Ureter (tissue), 1 donor: ENCODE results near the gene TM9SF1. TPM values are rescaled to one million over a fixed set of nuclear protein-coding genes. Genes with fewer than 3 reads are reported as not detected.

Source experiments
- DNase-seq: peaks from one replicate; pipeline ENCODE4 v3.0.0-alpha.2; 2020; ENCODE audit warnings: low spot score
- total RNA-seq: library from RNA; stranded (reverse); gene quantifications from one replicate; pipeline ENCODE4 v1.2.4, GENCODE V29; 2023
- donor health status: DM: yes; HTN: yes; CAD: no.

Gene TM9SF1, protein sequence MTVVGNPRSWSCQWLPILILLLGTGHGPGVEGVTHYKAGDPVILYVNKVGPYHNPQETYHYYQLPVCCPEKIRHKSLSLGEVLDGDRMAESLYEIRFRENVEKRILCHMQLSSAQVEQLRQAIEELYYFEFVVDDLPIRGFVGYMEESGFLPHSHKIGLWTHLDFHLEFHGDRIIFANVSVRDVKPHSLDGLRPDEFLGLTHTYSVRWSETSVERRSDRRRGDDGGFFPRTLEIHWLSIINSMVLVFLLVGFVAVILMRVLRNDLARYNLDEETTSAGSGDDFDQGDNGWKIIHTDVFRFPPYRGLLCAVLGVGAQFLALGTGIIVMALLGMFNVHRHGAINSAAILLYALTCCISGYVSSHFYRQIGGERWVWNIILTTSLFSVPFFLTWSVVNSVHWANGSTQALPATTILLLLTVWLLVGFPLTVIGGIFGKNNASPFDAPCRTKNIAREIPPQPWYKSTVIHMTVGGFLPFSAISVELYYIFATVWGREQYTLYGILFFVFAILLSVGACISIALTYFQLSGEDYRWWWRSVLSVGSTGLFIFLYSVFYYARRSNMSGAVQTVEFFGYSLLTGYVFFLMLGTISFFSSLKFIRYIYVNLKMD
- total RNA-seq: 42.9 TPM

DNA sequence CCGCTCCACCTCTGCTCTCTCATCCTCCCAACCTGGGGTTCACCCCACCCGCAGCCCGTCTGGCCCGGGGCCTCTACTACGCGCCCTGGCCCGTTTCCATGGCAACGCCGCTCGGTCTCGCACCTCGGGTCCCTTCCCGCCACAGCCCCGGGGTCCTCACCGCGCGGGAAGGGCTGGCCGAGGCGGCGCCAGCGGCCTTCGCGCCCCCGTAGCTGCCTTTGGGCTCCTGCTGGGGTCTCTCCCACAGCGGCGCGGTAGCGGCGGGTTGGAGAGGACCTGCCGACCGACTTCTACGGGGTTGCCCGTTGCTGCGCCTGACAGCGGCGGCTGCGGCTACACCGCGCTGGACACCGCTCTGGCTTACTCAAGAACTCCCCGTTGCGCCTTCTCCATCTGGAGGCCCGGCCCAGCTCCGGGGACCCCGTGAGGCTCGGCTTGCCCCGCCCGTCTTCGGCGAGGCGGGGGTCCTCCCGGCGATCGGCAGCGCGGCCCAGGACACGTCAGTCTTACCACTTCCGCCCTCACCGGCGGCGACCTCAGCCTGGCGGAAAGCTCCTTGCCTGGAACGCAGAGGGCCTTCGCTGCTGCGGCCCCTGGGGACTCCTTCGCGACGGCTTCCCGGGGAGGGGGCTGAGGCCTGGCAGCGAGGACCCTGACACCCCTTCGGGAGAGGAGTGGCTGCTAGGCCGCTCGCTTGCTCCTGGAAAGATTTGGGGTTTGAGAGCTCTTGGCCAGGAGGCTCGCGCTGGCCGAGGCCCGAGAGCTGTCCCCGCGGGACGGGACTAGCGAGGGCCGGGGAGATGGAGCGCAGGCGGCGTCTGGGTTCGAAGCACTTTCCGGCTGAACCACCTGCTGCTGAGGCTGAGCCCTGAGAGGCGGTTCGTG lies at the start of gene TM9SF1:
Gene TM9SF1 (minus strand): TSS at position 256 of the 885 bp plus-strand sequence. CDS start 422 bp downstream, outside the sequence.
- DNase-seq: peak; percentile 88

DNA sequence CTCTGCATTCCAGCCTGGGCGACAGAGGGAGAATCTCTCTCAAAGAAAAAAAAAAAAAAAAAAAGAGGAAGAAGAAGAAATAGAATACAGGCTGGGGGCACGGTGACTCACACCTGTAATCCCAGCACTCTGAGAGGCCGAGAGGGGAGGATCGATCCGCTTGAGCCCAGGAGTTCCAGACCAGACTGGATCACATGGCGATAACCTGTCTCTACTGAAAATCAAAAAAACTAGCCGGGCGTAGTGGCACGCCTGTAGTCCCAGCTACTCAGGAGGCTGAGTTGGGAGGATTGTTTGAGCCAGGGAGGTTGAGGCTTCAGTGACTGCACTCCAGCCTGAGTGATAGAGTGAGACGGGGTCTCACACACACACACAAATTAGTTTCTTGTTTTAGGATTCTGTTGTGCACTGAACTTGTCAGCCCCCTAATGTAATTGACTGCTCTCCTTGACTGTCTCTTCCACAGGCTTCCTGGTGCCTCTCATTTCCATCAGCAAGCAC lies 48.1 kb upstream of the TM9SF1 start:
- no peak for DNase-seq

DNA sequence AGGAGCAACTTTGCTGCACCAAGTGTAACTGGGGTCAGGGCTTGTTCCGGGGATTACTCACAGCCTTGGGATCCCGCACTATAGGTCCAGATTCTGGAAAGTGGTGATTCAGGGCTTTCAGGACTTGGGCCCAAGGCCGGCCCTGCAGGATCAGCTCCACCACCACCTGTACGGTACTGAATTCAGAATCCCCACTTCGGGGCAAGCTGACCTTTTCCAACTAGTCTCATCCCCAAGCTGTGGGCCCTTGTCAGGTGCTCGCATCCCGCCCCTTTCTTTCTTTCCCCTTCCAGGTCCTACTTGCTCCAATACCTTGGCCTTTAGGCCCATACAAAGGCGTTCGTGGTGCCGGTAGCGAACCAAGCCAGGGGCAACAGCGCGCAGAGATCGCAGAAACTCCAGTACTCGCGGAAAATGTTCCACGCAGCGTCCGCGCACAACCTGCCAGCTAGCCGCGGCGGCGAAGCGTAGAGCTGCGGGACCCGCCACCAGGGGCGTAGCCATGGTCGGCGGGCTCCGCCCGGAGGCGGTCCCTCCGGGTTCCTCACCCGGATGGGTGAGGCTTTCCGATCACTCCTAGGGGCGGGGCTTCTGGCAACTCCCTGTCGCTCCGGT lies 46.7 kb upstream of the TM9SF1 start:
- peak; percentile 94 for DNase-seq

GRCh38 chr14:24240110-24240918 lies 45.1 kb upstream of the TM9SF1 start:
- no peak for DNase-seq

- DNase-seq: no peak
Observed at GRCh38 chr14:24238527-24239037, 43.3 kb upstream of the TM9SF1 start.

DNA sequence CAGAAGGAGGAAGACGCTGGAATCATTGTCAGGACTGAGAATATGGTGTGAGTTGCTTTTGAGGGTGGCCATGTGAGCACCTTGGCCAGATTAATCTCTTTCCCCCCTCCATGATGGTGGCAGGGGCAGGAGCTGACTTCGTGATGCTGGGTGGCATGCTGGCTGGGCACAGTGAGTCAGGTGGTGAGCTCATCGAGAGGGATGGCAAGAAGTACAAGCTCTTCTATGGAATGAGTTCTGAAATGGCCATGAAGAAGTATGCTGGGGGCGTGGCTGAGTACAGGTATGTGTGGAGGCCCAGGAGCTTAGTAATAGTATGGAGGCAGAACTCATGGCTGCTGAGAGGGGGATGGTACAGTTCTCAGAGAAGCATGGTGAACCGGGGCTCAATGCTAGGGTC lies 42.9 kb upstream of the TM9SF1 start:
- DNase-seq: no peak

DNA sequence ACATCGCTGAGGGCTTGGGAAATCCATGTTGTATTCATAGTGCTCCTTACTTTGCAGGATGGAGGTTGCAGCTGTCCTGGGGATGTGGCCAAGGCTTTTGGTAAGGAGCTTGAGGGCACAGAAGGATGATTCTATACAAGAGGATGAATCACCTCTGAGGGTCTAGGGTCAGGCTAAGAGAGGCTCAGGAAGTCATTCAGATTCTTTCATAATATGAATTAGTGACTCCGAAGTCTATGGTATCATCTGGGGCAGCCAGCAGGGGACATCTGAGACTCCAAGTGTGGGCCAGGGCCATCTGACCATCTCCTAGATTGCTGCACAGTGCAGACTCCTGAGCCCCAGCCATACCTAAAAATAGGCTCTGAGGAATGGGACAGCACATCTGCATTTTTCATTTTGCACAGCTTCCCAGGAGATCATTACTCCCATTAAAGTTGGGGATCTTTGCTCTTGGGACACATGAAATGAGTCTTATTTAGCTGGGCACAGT lies 42.3 kb upstream of the TM9SF1 start:
- DNase-seq: no peak

- no peak for DNase-seq
Observed at GRCh38 chr14:24236689-24237462, 41.6 kb upstream of the TM9SF1 start.

DNA sequence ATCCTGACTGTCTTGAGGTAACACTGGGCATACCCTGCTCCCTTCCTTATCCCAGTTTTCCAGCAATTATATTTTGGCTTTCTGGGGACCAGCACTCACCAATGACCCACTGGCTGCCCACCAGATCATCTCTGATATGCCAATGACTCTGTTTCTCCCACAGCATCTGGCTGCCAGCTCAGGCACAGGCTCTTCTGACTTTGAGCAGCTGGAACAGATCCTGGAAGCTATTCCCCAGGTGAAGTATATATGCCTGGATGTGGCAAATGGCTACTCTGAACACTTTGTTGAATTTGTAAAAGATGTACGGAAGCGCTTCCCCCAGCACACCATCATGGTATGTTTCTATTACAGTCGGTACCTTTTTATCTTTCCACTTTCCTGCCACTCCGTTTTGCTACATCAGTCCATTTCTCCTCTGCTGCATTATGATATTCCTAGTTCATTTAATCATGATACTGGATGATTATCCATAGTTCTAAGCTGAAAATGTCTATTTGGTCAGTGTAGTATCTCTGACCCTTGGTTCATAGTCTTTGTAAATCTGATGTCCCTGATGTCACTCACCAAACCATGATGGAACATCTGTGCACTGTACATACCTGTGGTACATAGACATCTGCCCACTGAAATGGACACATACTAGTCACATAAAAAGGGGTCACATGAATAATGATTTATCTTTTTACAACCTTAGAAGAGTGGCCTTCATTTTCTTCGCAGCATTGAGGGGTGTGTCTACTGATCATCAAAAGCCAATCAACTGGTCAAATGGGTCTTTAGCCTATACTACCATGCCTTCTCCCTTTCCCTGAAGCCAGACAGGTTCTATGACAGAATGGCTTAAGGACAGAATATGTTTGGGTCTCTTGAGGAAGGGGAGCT lies 40.8 kb upstream of the TM9SF1 start:
- no peak for DNase-seq

GRCh38 chr14:24234095-24235005 lies 39.1 kb upstream of the TM9SF1 start:
- no peak for DNase-seq

DNA sequence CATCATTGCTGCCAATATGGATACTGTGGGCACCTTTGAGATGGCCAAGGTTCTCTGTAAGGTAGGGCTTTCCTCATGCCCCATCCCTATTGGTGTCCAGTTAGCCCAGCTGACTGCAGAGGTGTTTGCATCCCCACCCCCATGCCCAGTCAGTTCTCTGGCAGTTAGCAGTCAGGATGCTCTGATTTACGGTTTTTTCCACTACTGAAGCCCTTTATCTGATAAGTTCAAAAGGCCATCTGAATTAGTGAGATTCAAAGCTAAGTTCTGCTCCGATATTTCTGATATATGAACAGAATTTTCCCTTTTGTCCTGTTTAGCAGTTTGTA lies 38.3 kb upstream of the TM9SF1 start:
- no peak for DNase-seq

DNA sequence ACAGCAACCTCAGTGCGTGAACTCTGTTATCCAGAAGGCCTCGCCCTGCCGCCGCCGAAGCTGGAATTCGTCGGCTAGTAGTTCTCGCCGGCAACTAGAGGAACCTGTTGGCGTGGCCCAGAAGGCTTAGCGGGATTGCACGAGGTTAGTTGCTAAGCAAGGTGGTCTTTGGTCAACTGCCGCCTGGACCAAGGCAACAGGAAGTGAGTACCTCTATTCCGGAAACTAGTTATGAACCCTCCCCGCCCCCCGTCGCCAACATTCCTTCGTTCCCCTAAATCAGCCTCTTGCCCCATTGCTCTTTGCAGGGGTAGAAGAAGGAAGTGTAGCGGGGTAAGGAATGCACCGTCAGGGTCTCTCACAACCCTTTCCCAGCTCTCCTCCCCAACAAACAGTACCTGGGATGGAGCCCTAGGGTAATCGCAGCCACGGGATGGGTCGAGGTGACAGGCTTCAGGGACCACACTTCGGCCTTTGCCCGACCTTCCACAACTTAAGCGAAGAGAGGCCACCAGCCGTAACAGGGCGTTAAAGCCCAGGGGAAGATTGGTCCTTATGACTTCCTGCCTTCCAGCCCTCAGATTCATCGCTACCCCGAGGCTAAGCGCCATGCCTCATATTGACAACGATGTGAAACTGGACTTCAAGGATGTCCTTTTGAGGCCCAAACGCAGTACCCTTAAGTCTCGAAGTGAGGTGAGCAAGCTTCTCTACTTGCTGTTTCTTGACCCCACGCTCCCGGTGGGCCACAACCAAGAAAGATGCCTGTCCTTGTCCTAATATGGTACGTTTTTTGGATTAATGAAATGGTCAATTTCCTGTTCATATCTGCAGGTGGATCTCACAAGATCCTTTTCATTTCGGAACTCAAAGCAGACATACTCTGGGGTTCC lies 37.6 kb upstream of the TM9SF1 start, which contains the start of gene GMPR2:
Gene GMPR2 (plus strand): TSS at position 285 of the 893 bp plus-strand sequence. CDS start 325 bp downstream, at position 610.
- DNase-seq: no peak

- DNase-seq: peak; percentile 95
Observed at GRCh38 chr14:24232121-24232644, 36.9 kb upstream of the TM9SF1 start, which contains the start of gene NEDD8. NEDD8 (minus strand) TSS chr14:24232367; CDS start chr14:24232267, 100 bp downstream.

- no peak for DNase-seq
Observed at GRCh38 chr14:24231263-24232120, 36.3 kb upstream of the TM9SF1 start.

DNA sequence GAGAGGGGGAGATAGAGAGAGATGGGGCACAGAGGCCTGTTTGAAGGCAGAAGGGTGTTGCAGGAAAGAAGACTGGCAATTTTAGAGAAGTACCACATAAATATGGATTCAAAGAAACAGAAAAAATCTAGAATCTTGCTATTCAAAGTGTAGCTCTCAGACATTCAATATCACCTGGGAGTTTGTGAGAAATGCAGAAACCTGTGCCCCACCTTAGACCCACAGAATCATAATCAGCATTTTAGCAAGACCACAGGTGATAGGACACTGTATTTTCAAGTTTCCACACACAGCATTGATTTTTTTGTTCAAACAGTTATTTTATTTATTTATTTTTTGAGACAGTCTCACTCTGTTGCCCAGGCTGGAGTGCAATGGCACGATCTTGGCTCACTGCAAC lies 33.7 kb upstream of the TM9SF1 start:
- DNase-seq: no peak
